ENCODE measurements around the gene TFB2M. TPM values are rescaled to one million over a fixed set of nuclear protein-coding genes. Genes with fewer than 3 reads are reported as not detected.

TFB2M gene
- total and polyA plus RNA-seq, 2 of the 13 experiments (the other 11 are each of a cell fraction or from before 2014, with no cell fraction given): 15.7 to 31.4 TPM

DNA sequence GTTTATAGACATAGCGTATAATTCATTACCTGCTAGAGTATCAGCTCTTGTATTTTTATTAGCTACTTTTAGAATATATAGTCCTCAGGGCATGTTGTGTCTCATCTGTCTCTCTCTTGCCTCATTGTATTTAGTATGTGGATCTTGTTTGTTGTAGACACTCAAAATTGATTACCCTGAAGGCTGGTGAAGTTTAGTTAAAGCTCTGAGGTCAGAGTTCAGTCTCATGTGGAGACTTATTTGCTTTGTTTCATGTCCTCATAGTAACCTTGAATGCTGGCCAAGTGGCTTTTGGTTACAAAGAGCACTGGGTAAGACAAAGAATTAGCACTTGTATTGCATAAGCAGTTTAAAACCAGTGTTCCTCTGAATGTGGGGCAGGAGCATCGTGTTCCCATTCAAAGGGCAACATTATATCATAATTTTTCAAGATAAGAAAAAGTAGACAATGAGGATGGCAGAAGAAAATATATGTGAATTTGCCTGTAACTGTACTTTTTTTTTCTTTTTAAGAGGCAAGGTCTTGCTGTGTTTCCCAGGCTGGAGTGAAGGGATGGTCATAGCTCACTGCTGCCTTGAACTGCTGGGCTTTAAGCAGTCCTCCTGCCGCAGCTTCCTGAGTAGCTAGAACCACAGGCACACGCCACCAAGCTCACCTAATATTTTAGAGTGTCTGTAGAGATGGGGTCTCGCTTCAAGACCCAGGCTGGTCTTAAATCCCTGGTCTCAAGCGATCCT, 17.6 kb upstream of the TFB2M start (continued):
- TF ChIP-seq, protein P1, sequence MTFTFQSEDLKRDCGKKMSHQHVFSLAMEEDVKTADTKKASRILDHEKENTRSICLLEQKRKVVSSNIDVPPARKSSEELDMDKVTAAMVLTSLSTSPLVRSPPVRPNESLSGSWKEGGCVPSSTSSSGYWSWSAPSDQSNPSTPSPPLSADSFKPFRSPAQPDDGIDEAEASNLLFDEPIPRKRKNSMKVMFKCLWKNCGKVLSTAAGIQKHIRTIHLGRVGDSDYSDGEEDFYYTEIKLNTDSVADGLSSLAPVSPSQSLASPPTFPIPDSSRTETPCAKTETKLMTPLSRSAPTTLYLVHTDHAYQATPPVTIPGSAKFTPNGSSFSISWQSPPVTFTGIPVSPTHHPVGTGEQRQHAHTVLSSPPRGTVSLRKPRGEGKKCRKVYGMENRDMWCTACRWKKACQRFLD (CRISPR knock-in tag; IDR thresholded peaks at IDR 0.05; ENCODE audit: borderline replicate concordance): no peak
- TF ChIP-seq, protein P2, sequence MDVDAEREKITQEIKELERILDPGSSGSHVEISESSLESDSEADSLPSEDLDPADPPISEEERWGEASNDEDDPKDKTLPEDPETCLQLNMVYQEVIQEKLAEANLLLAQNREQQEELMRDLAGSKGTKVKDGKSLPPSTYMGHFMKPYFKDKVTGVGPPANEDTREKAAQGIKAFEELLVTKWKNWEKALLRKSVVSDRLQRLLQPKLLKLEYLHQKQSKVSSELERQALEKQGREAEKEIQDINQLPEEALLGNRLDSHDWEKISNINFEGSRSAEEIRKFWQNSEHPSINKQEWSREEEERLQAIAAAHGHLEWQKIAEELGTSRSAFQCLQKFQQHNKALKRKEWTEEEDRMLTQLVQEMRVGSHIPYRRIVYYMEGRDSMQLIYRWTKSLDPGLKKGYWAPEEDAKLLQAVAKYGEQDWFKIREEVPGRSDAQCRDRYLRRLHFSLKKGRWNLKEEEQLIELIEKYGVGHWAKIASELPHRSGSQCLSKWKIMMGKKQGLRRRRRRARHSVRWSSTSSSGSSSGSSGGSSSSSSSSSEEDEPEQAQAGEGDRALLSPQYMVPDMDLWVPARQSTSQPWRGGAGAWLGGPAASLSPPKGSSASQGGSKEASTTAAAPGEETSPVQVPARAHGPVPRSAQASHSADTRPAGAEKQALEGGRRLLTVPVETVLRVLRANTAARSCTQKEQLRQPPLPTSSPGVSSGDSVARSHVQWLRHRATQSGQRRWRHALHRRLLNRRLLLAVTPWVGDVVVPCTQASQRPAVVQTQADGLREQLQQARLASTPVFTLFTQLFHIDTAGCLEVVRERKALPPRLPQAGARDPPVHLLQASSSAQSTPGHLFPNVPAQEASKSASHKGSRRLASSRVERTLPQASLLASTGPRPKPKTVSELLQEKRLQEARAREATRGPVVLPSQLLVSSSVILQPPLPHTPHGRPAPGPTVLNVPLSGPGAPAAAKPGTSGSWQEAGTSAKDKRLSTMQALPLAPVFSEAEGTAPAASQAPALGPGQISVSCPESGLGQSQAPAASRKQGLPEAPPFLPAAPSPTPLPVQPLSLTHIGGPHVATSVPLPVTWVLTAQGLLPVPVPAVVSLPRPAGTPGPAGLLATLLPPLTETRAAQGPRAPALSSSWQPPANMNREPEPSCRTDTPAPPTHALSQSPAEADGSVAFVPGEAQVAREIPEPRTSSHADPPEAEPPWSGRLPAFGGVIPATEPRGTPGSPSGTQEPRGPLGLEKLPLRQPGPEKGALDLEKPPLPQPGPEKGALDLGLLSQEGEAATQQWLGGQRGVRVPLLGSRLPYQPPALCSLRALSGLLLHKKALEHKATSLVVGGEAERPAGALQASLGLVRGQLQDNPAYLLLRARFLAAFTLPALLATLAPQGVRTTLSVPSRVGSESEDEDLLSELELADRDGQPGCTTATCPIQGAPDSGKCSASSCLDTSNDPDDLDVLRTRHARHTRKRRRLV (CRISPR knock-in tag; IDR thresholded peaks at IDR 0.05): no peak
- TF ChIP-seq ZNF567 (CRISPR knock-in tag; IDR thresholded peaks at IDR 0.05; ENCODE audit: borderline replicate concordance) (no peak), PHF21A (CRISPR knock-in tag; IDR thresholded peaks at IDR 0.05) (peak; percentile 90), RBM39 (IDR thresholded peaks at IDR 0.05; ENCODE audit: low read depth, low read length, poor library complexity, severe bottlenecking) (no peak), ZNF441 (CRISPR knock-in tag; IDR thresholded peaks at IDR 0.05; ENCODE audit: borderline replicate concordance) (no peak)
- TF ChIP-seq, protein P3, sequence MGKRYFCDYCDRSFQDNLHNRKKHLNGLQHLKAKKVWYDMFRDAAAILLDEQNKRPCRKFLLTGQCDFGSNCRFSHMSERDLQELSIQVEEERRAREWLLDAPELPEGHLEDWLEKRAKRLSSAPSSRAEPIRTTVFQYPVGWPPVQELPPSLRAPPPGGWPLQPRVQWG (CRISPR knock-in tag; IDR thresholded peaks at IDR 0.05; ENCODE audit: borderline replicate concordance, low read depth): no peak
- TF ChIP-seq, protein P4, sequence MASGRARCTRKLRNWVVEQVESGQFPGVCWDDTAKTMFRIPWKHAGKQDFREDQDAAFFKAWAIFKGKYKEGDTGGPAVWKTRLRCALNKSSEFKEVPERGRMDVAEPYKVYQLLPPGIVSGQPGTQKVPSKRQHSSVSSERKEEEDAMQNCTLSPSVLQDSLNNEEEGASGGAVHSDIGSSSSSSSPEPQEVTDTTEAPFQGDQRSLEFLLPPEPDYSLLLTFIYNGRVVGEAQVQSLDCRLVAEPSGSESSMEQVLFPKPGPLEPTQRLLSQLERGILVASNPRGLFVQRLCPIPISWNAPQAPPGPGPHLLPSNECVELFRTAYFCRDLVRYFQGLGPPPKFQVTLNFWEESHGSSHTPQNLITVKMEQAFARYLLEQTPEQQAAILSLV (CRISPR knock-in tag; IDR thresholded peaks at IDR 0.05; ENCODE audit: borderline replicate concordance): no peak
- TF ChIP-seq, protein P5, sequence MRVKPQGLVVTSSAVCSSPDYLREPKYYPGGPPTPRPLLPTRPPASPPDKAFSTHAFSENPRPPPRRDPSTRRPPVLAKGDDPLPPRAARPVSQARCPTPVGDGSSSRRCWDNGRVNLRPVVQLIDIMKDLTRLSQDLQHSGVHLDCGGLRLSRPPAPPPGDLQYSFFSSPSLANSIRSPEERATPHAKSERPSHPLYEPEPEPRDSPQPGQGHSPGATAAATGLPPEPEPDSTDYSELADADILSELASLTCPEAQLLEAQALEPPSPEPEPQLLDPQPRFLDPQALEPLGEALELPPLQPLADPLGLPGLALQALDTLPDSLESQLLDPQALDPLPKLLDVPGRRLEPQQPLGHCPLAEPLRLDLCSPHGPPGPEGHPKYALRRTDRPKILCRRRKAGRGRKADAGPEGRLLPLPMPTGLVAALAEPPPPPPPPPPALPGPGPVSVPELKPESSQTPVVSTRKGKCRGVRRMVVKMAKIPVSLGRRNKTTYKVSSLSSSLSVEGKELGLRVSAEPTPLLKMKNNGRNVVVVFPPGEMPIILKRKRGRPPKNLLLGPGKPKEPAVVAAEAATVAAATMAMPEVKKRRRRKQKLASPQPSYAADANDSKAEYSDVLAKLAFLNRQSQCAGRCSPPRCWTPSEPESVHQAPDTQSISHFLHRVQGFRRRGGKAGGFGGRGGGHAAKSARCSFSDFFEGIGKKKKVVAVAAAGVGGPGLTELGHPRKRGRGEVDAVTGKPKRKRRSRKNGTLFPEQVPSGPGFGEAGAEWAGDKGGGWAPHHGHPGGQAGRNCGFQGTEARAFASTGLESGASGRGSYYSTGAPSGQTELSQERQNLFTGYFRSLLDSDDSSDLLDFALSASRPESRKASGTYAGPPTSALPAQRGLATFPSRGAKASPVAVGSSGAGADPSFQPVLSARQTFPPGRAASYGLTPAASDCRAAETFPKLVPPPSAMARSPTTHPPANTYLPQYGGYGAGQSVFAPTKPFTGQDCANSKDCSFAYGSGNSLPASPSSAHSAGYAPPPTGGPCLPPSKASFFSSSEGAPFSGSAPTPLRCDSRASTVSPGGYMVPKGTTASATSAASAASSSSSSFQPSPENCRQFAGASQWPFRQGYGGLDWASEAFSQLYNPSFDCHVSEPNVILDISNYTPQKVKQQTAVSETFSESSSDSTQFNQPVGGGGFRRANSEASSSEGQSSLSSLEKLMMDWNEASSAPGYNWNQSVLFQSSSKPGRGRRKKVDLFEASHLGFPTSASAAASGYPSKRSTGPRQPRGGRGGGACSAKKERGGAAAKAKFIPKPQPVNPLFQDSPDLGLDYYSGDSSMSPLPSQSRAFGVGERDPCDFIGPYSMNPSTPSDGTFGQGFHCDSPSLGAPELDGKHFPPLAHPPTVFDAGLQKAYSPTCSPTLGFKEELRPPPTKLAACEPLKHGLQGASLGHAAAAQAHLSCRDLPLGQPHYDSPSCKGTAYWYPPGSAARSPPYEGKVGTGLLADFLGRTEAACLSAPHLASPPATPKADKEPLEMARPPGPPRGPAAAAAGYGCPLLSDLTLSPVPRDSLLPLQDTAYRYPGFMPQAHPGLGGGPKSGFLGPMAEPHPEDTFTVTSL (CRISPR knock-in tag; IDR thresholded peaks at IDR 0.05; ENCODE audit: borderline replicate concordance): peak; percentile 95
- TF ChIP-seq, protein P6, sequence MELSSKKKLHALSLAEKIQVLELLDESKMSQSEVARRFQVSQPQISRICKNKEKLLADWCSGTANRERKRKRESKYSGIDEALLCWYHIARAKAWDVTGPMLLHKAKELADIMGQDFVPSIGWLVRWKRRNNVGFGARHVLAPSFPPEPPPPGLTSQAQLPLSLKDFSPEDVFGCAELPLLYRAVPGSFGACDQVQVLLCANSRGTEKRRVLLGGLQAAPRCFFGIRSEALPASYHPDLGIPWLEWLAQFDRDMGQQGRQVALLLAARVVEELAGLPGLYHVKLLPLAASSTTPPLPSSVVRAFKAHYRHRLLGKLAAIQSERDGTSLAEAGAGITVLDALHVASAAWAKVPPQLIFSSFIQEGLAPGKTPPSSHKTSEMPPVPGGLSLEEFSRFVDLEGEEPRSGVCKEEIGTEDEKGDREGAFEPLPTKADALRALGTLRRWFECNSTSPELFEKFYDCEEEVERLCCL (CRISPR knock-in tag; IDR thresholded peaks at IDR 0.05; ENCODE audit: borderline replicate concordance): no peak
